ENCODE measurements around the gene ATCAY.

ATCAY gene

GRCh38 chr19:3958836-3959765 is 78.6 kb downstream of the ATCAY start:
- no peak overlapping the region for H3K4me3 ChIP-seq (replicated peaks in 1 of 2; ENCODE audit: low read depth in 2 of 2, low read length in 2 of 2)
- TF ChIP-seq CTCF (IDR thresholded peaks at IDR 0.05; ENCODE audit: low read depth, low read length), result no peak
- no peak for DNase-seq (ENCODE audit: low read depth in 2 of 2)

- TF ChIP-seq CTCF (IDR thresholded peaks at IDR 0.05; ENCODE audit: low read depth, low read length), result no peak
- H3K4me3 ChIP-seq (replicated peaks in 1 of 2; ENCODE audit: low read depth in 2 of 2, low read length in 2 of 2), result no peak overlapping the region
- no peak for DNase-seq (ENCODE audit: low read depth in 2 of 2)
Measured at GRCh38 chr19:3959766-3960131, 79.3 kb downstream of the ATCAY start.

- no peak overlapping the region for H3K4me3 ChIP-seq (replicated peaks in 1 of 2; ENCODE audit: low read depth in 2 of 2, low read length in 2 of 2)
- no peak for TF ChIP-seq CTCF (IDR thresholded peaks at IDR 0.05; ENCODE audit: low read depth, low read length)
- DNase-seq (ENCODE audit: low read depth in 2 of 2), result no peak
Measured at GRCh38 chr19:3961007-3961406, 80.5 kb downstream of the ATCAY start.

- TF ChIP-seq CTCF (IDR thresholded peaks at IDR 0.05; ENCODE audit: low read depth, low read length), result no peak
- no peak for DNase-seq (ENCODE audit: low read depth in 2 of 2)
- H3K4me3 ChIP-seq (replicated peaks in 1 of 2; ENCODE audit: low read depth in 2 of 2, low read length in 2 of 2), result no peak overlapping the region
Measured at GRCh38 chr19:3963458-3964255, 83.2 kb downstream of the ATCAY start.

GRCh38 chr19:3964256-3965194 is 84.0 kb downstream of the ATCAY start:
- no peak overlapping the region for H3K4me3 ChIP-seq (replicated peaks in 1 of 2; ENCODE audit: low read depth in 2 of 2, low read length in 2 of 2)
- no peak for DNase-seq (ENCODE audit: low read depth in 2 of 2)
- no peak for TF ChIP-seq CTCF (IDR thresholded peaks at IDR 0.05; ENCODE audit: low read depth, low read length)

All from cardiac fibroblast (primary cell).